Gastrocnemius medialis (tissue), 4 donors: ENCODE data around the gene LCT.

Experiments
- POLR2A ChIP-seq, 2 donors: fragments of 450-650 bp; IDR thresholded peaks; one replicate each; pipeline ENCODE4 v1.6.1; 2017; ENCODE audit warnings: antibody characterized with exemption in 2 of 2, mild to moderate bottlenecking in 2 of 2, moderate library complexity in 2 of 2
- TF ChIP-seq, protein P1 (sequence below), 5 experiments: fragments of 450-650 bp in 3 of 5; fragments of 200-600 bp in 2 of 5; sonication (generic) in 2 of 5; IDR thresholded peaks in 4 of 5; conservative IDR thresholded peaks in 1 of 5; 1 replicate in 4 of 5; 2 replicates in 1 of 5; pipeline ENCODE4 v1.5.1; 2016 to 2019; ENCODE audit warnings: antibody characterized with exemption in 5 of 5, mild to moderate bottlenecking in 3 of 5, moderate library complexity in 3 of 5

GRCh38 chr2:135853401-135853800, 16.4 kb upstream of the LCT start:
- TF ChIP-seq, protein P1, sequence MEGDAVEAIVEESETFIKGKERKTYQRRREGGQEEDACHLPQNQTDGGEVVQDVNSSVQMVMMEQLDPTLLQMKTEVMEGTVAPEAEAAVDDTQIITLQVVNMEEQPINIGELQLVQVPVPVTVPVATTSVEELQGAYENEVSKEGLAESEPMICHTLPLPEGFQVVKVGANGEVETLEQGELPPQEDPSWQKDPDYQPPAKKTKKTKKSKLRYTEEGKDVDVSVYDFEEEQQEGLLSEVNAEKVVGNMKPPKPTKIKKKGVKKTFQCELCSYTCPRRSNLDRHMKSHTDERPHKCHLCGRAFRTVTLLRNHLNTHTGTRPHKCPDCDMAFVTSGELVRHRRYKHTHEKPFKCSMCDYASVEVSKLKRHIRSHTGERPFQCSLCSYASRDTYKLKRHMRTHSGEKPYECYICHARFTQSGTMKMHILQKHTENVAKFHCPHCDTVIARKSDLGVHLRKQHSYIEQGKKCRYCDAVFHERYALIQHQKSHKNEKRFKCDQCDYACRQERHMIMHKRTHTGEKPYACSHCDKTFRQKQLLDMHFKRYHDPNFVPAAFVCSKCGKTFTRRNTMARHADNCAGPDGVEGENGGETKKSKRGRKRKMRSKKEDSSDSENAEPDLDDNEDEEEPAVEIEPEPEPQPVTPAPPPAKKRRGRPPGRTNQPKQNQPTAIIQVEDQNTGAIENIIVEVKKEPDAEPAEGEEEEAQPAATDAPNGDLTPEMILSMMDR (IDR thresholded peaks at IDR 0.05 in 4 of 5, conservative IDR thresholded peaks at IDR 0.05 in 1 of 5) = no peak
- TF ChIP-seq POLR2A (IDR thresholded peaks at IDR 0.05) = no peak
